Measurements from ENCODE around the gene MIS18BP1.

GRCh38 chr14:45185100-45185814 is 67.7 kb downstream of the MIS18BP1 start:
- TF ChIP-seq CTCF (IDR thresholded peaks at IDR 0.05) (no peak), EP300 (IDR thresholded peaks at IDR 0.05) (no peak), POLR2A (IDR thresholded peaks at IDR 0.05) (no peak)

Data from tibial nerve (tissue), 4 donors.